Effector memory CD8-positive, alpha-beta T cell (primary cell): ENCODE measurements around the gene MAPK14.
"Not testable (repeated sequence)": the region's sequence is repeated elsewhere in the genome, so short reads cannot be mapped to it uniquely, and the experiment has no call there.

Source experiments
- ATAC-seq: fragments of 150-1000 bp; cut with Tn5 transposase; replicated peaks from 2 replicates; pipeline ENCODE4 v1.10.0; 2021; ENCODE audit warnings: mild to moderate bottlenecking, moderate library complexity
- DNase-seq, 3 experiments: peaks; one replicate each; pipeline ENCODE4 v3.0.0; 2021
- H3K27ac Mint-ChIP-seq, 2 donors: one replicate each; pipeline ENCODE4 v1.8.0; 2022; ENCODE audit warnings: mild to moderate bottlenecking in 2 of 2, mixed read lengths in 2 of 2, moderate library complexity in 2 of 2
- H3K27me3 Mint-ChIP-seq, 2 donors: one replicate each; pipeline ENCODE4 v1.8.0; 2022; ENCODE audit warnings: mixed read lengths in 2 of 2
- H3K36me3 Mint-ChIP-seq: one replicate; pipeline ENCODE4 v1.8.0; 2022; ENCODE audit warnings: mild to moderate bottlenecking, moderate library complexity, mixed read lengths; ENCODE audit not compliant: insufficient read depth
- H3K4me1 Mint-ChIP-seq, 2 donors: one replicate each; pipeline ENCODE4 v1.8.0; 2022; ENCODE audit warnings: low read depth in 2 of 2, mixed read lengths in 2 of 2
- H3K4me3 Mint-ChIP-seq, 2 donors: one replicate each; pipeline ENCODE4 v1.8.0; 2022; ENCODE audit warnings: mild to moderate bottlenecking in 2 of 2, mixed read lengths in 2 of 2, moderate library complexity in 2 of 2
- H3K9me3 Mint-ChIP-seq, 2 donors: one replicate each; pipeline ENCODE4 v1.8.0; 2022; ENCODE audit warnings: mixed read lengths in 2 of 2

MAPK14 gene

GRCh38 chr6:36127462-36128016 is 99.9 kb downstream of the MAPK14 start:
- H3K36me3 Mint-ChIP-seq = peaks cover 9% of the 10 kb centered on the region
- H3K9me3 Mint-ChIP-seq = no peaks in the 10 kb centered on the region
- DNase-seq = no peak
- no peak overlapping the region for H3K27ac Mint-ChIP-seq
- no peak overlapping the region for H3K4me3 Mint-ChIP-seq
- ATAC-seq = no peak
- peaks cover 46 to 53% of the 10 kb centered on the region in 2 donors for H3K4me1 Mint-ChIP-seq
- no peaks in the 10 kb centered on the region for H3K27me3 Mint-ChIP-seq

GRCh38 chr6:36128073-36128472 is 100.5 kb downstream of the MAPK14 start:
- Mint-ChIP-seq H3K4me3 (no peak overlapping the region), H3K4me1 (peaks cover 46 to 53% of the 10 kb centered on the region in 2 donors), H3K27me3 (no peaks in the 10 kb centered on the region), H3K27ac (no peak overlapping the region), H3K9me3 (no peaks in the 10 kb centered on the region), H3K36me3 (peaks cover 11% of the 10 kb centered on the region)
- ATAC-seq = no peak
- DNase-seq = no peak

DNA sequence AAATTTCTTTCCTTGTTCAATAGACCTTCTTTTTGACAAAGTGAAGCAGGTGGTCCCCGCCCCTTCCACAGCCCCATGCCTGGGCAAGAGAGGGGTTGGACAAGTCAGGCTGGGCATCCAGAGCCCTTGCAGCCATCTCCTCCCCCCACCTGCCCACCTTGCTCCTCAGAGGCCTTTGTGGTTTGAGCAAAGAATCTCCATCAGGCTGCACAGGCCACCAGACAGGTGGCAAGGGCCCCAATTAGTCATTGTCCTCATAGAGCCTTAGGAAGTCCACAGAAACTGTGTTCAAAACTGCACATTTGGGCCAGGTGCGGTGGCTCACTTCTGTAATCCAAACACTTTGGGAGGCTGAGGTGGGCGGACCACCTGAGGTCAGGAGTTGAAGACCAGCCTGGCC is 101.2 kb downstream of the MAPK14 start:
- no peak for ATAC-seq
- peak overlapping the region in 1 of 2 donors; percentile 81 for H3K27ac Mint-ChIP-seq
- DNase-seq = no peak
- no peaks in the 10 kb centered on the region for H3K9me3 Mint-ChIP-seq
- H3K27me3 Mint-ChIP-seq = no peaks in the 10 kb centered on the region
- H3K36me3 Mint-ChIP-seq = peaks cover 14% of the 10 kb centered on the region
- peak overlapping the region; percentile 77 for H3K4me3 Mint-ChIP-seq
- peaks cover 46 to 52% of the 10 kb centered on the region in 2 donors for H3K4me1 Mint-ChIP-seq

DNA sequence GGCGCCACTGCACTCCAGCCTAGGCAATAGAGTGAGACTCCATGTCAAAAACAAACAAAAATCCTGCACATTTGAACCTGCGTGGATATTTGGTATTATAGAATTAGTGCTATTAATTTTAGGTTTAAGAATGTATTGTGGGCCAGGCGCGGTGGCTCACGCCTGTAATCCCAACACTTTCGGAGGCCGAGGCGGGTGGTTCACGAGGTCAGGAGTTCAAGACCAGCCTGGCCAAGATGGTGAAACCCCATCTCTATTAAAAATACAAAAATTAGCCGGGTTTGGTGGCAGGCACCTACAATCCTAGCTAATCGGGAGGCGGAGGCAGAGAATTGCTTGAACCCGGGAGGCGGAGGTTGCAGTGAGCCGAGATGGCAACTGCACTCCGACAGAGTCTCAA is 101.7 kb downstream of the MAPK14 start:
- not testable (repeated sequence) for H3K27me3 Mint-ChIP-seq, H3K9me3 Mint-ChIP-seq, ATAC-seq, DNase-seq
- Mint-ChIP-seq H3K36me3 (peaks cover 11% of the 10 kb centered on the region), H3K27ac (peak overlapping the region; percentile 81 to 85), H3K4me1 (peaks cover 43 to 50% of the 10 kb centered on the region in 2 donors), H3K4me3 (peak overlapping the region; percentile 77)

DNA sequence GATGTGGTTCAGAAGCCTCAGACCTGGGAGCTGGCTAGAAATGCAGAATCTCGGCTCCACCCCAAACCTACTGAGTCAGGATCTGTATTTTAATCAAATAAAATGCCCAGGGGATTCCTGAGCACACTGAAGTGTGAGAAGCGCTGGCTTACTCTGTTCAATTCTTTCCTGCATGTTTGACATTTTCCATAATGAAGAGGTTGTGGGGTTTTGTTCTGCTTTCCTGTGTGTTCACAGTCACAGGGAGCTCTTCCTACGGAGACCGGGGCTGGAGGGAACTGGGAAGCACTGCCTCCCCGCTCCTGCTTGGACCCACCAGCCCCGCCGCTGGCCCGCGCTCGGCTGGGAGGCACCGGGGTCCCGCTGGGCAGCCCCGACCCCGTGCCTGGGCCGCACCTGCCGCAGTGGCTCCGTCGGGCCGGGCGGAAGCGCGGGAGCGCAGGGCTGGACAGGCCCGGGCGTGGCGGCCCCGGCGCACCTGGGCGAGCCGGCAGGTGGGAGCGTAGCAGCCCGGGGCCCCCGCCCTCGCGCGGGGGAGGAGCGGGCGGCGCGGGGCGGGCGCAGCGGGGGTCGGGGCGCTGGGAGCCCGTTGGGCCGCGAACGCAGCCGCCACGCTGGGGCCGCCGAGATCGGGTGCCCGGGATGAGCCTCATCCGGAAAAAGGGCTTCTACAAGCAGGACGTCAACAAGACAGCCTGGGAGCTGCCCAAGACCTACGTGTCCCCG is 102.5 kb downstream of the MAPK14 start, which contains the start of gene MAPK13:
TSS of gene MAPK13 (plus strand) at position 573 of the 726 bp plus-strand sequence. CDS start at position 643, 70 bp downstream.
- no peak for DNase-seq
- Mint-ChIP-seq H3K27me3 (no peaks in the 10 kb centered on the region), H3K4me1 (peaks cover 45 to 49% of the 10 kb centered on the region in 2 donors), H3K9me3 (no peaks in the 10 kb centered on the region), H3K36me3 (peaks cover 18% of the 10 kb centered on the region), H3K4me3 (peak within 1 kb of the TSS; percentile 82 to 90), H3K27ac (peak within 1 kb of the TSS; percentile 89 to 94)
- peak; percentile 29 for ATAC-seq

DNA sequence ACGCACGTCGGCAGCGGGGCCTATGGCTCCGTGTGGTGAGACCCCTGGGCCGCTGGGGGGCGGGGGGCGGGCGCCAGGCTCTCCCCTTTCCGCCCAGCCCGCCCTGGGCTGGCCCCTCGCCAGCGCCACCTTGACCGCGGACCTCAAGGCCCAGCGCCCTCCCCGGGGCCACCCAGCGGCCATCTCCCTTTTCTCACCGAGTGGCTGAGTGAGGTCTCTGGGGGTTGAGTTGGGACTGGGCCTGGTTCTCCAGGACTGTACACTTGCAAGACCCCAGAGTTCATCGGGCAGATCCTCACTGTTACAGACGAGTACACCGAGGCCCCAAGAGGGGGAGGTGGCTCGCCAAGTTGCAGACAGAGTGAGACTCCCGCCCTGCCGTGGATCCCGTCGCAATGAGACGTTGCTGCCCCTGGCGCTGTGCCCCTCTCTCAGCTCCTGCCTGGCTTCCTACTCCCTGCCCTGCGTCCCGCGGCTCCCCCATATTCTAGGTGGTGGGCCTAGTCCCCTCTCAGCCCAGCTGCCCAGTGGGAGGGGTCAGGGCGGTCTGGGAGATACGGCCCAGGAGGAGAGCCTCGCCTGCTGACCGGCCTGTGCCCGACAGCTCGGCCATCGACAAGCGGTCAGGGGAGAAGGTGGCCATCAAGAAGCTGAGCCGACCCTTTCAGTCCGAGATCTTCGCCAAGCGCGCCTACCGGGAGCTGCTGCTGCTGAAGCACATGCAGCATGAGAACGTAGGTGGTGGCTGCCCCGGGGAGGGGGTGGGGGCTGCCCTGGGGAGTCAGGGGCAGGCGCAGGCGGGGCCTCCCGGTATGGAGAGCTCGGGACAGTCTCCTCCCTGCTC is 103.3 kb downstream of the MAPK14 start:
- no peaks in the 10 kb centered on the region for H3K9me3 Mint-ChIP-seq
- H3K27me3 Mint-ChIP-seq = no peaks in the 10 kb centered on the region
- peak overlapping the region; percentile 82 to 90 for H3K4me3 Mint-ChIP-seq
- peaks cover 26% of the 10 kb centered on the region for H3K36me3 Mint-ChIP-seq
- peak overlapping the region; percentile 89 to 94 for H3K27ac Mint-ChIP-seq
- peaks cover 48 to 51% of the 10 kb centered on the region in 2 donors for H3K4me1 Mint-ChIP-seq
- DNase-seq (peak; percentile 54 to 64 (median 60)), ATAC-seq (peak; percentile 60)

GRCh38 chr6:36131511-36132245 is 104.1 kb downstream of the MAPK14 start:
- Mint-ChIP-seq H3K4me1 (peaks cover 40 to 45% of the 10 kb centered on the region in 2 donors), H3K9me3 (no peaks in the 10 kb centered on the region), H3K36me3 (peaks cover 33% of the 10 kb centered on the region), H3K27me3 (no peaks in the 10 kb centered on the region), H3K27ac (peak overlapping the region; percentile 89 to 94), H3K4me3 (peak overlapping the region; percentile 82 to 90)
- peak; percentile 74 for ATAC-seq
- DNase-seq = peak; percentile 25 to 35 (median 28)

GRCh38 chr6:36132246-36132895 is 104.8 kb downstream of the MAPK14 start:
- Mint-ChIP-seq H3K36me3 (peaks cover 40% of the 10 kb centered on the region), H3K27me3 (no peaks in the 10 kb centered on the region), H3K27ac (peak overlapping the region; percentile 89 to 94), H3K4me3 (peak overlapping the region; percentile 82 to 90), H3K4me1 (peaks cover 35 to 40% of the 10 kb centered on the region in 2 donors), H3K9me3 (no peaks in the 10 kb centered on the region)
- ATAC-seq (no peak), DNase-seq (no peak)

DNA sequence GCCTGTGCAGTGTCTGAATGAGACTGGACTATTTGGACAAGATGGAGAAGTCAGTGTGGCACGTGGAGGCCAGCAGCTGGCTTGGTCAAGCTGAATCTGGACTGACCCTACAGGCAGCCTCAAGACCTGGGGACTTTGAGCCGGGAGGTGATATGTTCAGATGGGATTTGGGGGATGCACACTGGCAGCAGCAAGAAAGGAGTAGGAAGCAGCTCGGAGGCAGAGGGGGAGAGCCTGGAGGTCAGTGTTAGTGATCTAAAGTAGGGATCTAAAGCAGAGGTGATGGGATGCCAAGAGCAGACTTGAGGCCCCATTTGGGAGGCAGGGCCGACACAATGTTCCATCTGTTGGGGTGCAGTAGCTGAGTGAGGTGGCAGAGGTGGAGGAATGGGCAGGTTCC is 105.5 kb downstream of the MAPK14 start:
- no peaks in the 10 kb centered on the region for H3K9me3 Mint-ChIP-seq
- H3K4me1 Mint-ChIP-seq = peaks cover 35 to 40% of the 10 kb centered on the region in 2 donors
- H3K27me3 Mint-ChIP-seq = no peaks in the 10 kb centered on the region
- H3K4me3 Mint-ChIP-seq = peak overlapping the region in 1 of 2 donors; percentile 82
- no peak for ATAC-seq
- no peak for DNase-seq
- H3K27ac Mint-ChIP-seq = peak overlapping the region; percentile 65 to 94
- H3K36me3 Mint-ChIP-seq = peaks cover 46% of the 10 kb centered on the region

- no peak for DNase-seq
- H3K36me3 Mint-ChIP-seq = peaks cover 48% of the 10 kb centered on the region
- H3K9me3 Mint-ChIP-seq = no peaks in the 10 kb centered on the region
- H3K27ac Mint-ChIP-seq = peak overlapping the region; percentile 10 to 65
- no peak overlapping the region for H3K4me3 Mint-ChIP-seq
- no peak for ATAC-seq
- no peaks in the 10 kb centered on the region for H3K27me3 Mint-ChIP-seq
- peaks cover 35 to 40% of the 10 kb centered on the region in 2 donors for H3K4me1 Mint-ChIP-seq
Measured at GRCh38 chr6:36133912-36134311, 106.3 kb downstream of the MAPK14 start.

GRCh38 chr6:36135053-36135731 is 107.6 kb downstream of the MAPK14 start:
- Mint-ChIP-seq H3K27me3 (no peaks in the 10 kb centered on the region), H3K27ac (peak overlapping the region in 1 of 2 donors; percentile 28), H3K4me3 (no peak overlapping the region), H3K36me3 (peaks cover 58% of the 10 kb centered on the region), H3K4me1 (peaks cover 38 to 41% of the 10 kb centered on the region in 2 donors), H3K9me3 (no peaks in the 10 kb centered on the region)
- DNase-seq = no peak
- ATAC-seq = no peak

DNA sequence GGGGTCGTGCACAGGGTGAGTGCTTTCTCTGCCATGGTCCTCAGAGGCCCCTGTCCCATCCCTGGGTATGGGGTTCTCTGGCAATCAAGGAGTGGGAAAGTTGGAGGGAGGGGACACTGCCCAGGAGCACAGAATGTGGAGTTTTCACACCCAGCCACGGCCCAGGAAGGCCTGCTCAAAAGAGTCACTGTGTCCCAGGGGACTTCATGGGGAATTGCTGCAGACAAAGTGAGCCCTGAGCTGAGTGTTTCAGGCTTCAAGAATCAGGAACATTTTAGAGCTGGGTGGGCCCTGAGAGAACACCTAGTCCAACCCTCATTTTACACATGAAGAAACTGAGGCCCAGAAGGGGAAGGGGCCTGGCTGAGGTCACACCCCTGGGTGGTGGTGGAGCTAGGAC is 108.4 kb downstream of the MAPK14 start:
- no peak for DNase-seq
- peak overlapping the region; percentile 28 to 46 for H3K27ac Mint-ChIP-seq
- no peaks in the 10 kb centered on the region for H3K9me3 Mint-ChIP-seq
- H3K36me3 Mint-ChIP-seq = peaks cover 61% of the 10 kb centered on the region
- peaks cover 37 to 46% of the 10 kb centered on the region in 2 donors for H3K4me1 Mint-ChIP-seq
- H3K4me3 Mint-ChIP-seq = no peak overlapping the region
- no peaks in the 10 kb centered on the region for H3K27me3 Mint-ChIP-seq
- ATAC-seq = no peak
